ENCODE measurements around the gene AGTR1.

AGTR1 gene

DNA sequence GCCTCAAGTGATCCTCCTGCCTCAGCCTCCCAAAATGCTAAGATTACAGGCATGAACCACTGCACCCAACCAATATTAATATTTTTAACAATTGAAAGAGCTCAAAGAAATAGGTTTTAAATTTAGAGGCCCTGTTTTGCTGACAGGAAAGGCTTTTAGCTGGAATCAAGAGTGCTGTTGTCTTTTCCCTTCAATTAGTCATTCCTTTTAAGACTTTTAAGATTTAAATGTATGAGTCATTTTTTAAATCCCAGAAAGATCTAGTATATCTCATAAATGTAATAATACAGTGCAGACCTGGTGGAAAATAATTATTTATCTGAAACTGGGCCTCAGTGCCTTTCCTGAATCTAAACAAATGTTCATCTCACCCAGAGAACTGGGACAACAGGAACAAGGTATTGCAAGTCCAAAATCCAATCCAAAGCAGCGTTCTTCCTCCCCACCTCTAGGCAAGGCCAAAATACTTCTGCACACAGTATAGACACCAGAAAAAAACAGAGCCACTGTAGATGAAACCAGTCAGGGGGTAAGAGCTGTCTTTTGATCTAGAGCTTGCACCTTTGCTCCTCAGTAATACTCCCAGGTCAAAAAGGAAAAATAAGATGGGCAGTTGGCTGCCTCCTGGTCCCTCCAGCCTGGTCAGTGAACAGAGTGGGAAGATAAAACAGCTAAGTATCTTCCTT is 14.4 kb downstream of the AGTR1 start:
- H3K9me2 ChIP-seq (replicated peaks; ENCODE audit: control insufficient read depth, low read length) = no peaks in the 10 kb centered on the region
- H3K4me3 ChIP-seq (ENCODE audit: low read length) = no peak overlapping the region
- H3K27ac ChIP-seq (ENCODE audit: low read depth, low read length) = no peak overlapping the region
- no peaks in the 10 kb centered on the region for H3K27me3 ChIP-seq (ENCODE audit: control insufficient read depth, low read length)
- H3K79me2 ChIP-seq (ENCODE audit: control insufficient read depth, low read length) = no peaks in the 10 kb centered on the region
- H3K36me3 ChIP-seq (ENCODE audit: control insufficient read depth, low read length) = no peaks in the 10 kb centered on the region
- H3K9me3 ChIP-seq (ENCODE audit: control insufficient read depth, insufficient read depth, low read length) = no peaks in the 10 kb centered on the region
- H3K4me1 ChIP-seq (ENCODE audit: control insufficient read depth, low read length) = no peaks in the 10 kb centered on the region
- TF ChIP-seq, protein P1, sequence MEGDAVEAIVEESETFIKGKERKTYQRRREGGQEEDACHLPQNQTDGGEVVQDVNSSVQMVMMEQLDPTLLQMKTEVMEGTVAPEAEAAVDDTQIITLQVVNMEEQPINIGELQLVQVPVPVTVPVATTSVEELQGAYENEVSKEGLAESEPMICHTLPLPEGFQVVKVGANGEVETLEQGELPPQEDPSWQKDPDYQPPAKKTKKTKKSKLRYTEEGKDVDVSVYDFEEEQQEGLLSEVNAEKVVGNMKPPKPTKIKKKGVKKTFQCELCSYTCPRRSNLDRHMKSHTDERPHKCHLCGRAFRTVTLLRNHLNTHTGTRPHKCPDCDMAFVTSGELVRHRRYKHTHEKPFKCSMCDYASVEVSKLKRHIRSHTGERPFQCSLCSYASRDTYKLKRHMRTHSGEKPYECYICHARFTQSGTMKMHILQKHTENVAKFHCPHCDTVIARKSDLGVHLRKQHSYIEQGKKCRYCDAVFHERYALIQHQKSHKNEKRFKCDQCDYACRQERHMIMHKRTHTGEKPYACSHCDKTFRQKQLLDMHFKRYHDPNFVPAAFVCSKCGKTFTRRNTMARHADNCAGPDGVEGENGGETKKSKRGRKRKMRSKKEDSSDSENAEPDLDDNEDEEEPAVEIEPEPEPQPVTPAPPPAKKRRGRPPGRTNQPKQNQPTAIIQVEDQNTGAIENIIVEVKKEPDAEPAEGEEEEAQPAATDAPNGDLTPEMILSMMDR (IDR thresholded peaks at IDR 0.05; ENCODE audit: low read depth, low read length, poor library complexity, severe bottlenecking) = no peak
- no peak for TF ChIP-seq EZH2phosphoT487 (IDR thresholded peaks at IDR 0.05; ENCODE audit: borderline replicate concordance, low read length)
- no peaks in the 10 kb centered on the region for H3F3A ChIP-seq (ENCODE audit: control insufficient read depth, insufficient read depth)
- H4K20me1 ChIP-seq (ENCODE audit: control insufficient read depth, insufficient read depth, low read depth, low read length) = no peaks in the 10 kb centered on the region
- H3K4me2 ChIP-seq (ENCODE audit: low read length) = no peak overlapping the region

DNA sequence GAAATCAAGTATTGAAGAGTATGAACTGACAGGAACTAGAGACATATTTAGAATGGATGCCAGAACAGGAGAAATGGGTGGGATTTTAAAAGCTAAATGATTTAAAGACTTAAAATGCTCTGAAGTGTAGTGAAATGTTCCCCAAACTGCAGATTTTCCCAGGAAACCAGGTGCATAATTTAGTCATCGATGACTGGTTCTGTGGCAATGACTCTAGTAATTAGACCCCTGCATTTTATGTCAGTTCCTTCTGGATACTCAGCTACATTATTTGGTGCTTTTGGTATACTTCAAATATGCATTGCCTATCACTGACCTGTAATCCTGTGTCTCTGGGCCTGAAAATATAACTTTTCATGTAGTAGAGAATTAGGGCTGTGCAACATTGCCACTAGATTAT is 16.8 kb downstream of the AGTR1 start:
- Histone ChIP-seq H3K4me1 (ENCODE audit: control insufficient read depth, low read length) (no peaks in the 10 kb centered on the region), H3K4me2 (ENCODE audit: low read length) (no peak overlapping the region), H3K36me3 (ENCODE audit: control insufficient read depth, low read length) (no peaks in the 10 kb centered on the region), H3K9me3 (ENCODE audit: control insufficient read depth, insufficient read depth, low read length) (no peaks in the 10 kb centered on the region), H3K79me2 (ENCODE audit: control insufficient read depth, low read length) (no peaks in the 10 kb centered on the region), H3K9me2 (replicated peaks; ENCODE audit: control insufficient read depth, low read length) (no peaks in the 10 kb centered on the region), H3K4me3 (ENCODE audit: low read length) (no peak overlapping the region), H3K27me3 (ENCODE audit: control insufficient read depth, low read length) (no peaks in the 10 kb centered on the region), H3K27ac (ENCODE audit: low read depth, low read length) (no peak overlapping the region), H3F3A (ENCODE audit: control insufficient read depth, insufficient read depth) (no peaks in the 10 kb centered on the region), H4K20me1 (ENCODE audit: control insufficient read depth, insufficient read depth, low read depth, low read length) (no peaks in the 10 kb centered on the region)
- TF ChIP-seq EZH2phosphoT487 (IDR thresholded peaks at IDR 0.05; ENCODE audit: borderline replicate concordance, low read length) = no peak
- TF ChIP-seq, protein P1 (IDR thresholded peaks at IDR 0.05; ENCODE audit: low read depth, low read length, poor library complexity, severe bottlenecking) = no peak

DNA sequence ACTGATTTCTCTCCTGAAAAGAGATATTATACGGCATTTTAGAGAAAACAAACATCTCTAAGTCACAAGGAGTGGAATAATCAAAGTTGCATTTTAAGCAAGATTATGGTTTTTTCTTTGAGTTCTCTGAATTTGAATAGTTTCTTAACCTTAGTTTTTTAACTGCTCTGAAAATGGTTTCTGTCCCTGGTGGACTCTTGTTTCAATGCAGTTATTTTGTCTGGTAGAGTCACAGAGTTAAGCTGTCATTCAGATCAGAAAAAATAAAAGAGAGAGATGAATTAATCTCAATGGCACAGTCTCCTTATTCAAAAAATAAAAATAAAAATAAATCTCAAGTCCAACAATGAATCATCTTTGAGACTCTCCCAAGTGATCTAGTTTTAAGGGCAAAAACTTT is 19.0 kb downstream of the AGTR1 start:
- Histone ChIP-seq H3K4me2 (ENCODE audit: low read length) (no peak overlapping the region), H3K27me3 (ENCODE audit: control insufficient read depth, low read length) (no peaks in the 10 kb centered on the region), H3K79me2 (ENCODE audit: control insufficient read depth, low read length) (no peaks in the 10 kb centered on the region), H3K9me3 (ENCODE audit: control insufficient read depth, insufficient read depth, low read length) (no peaks in the 10 kb centered on the region), H3F3A (ENCODE audit: control insufficient read depth, insufficient read depth) (no peaks in the 10 kb centered on the region), H3K4me1 (ENCODE audit: control insufficient read depth, low read length) (no peaks in the 10 kb centered on the region), H3K4me3 (ENCODE audit: low read length) (no peak overlapping the region), H3K9me2 (replicated peaks; ENCODE audit: control insufficient read depth, low read length) (no peaks in the 10 kb centered on the region), H3K27ac (ENCODE audit: low read depth, low read length) (no peak overlapping the region), H4K20me1 (ENCODE audit: control insufficient read depth, insufficient read depth, low read depth, low read length) (no peaks in the 10 kb centered on the region), H3K36me3 (ENCODE audit: control insufficient read depth, low read length) (no peaks in the 10 kb centered on the region)
- no peak for TF ChIP-seq EZH2phosphoT487 (IDR thresholded peaks at IDR 0.05; ENCODE audit: borderline replicate concordance, low read length)
- TF ChIP-seq, protein P1 (IDR thresholded peaks at IDR 0.05; ENCODE audit: low read depth, low read length, poor library complexity, severe bottlenecking) = no peak

Measured in DOHH2 (cell line).